ENCODE measurements around the gene SCNN1A.

GRCh38 chr12:6386038-6386437 lies 10.7 kb upstream of the SCNN1A start:
- TF ChIP-seq POLR2AphosphoS5 (IDR thresholded peaks at IDR 0.05; ENCODE audit: low read depth, low read length): no peak
- TF ChIP-seq SIN3A (IDR thresholded peaks at IDR 0.05; ENCODE audit: borderline replicate concordance, insufficient read depth, low read length): no peak
- TF ChIP-seq REST (IDR thresholded peaks at IDR 0.05; ENCODE audit: insufficient read depth in 1 of 2, low read depth in 2 of 2, low read length in 2 of 2): no peak

Measured in PFSK-1 (cell line).